SU-DHL-6 (cell line): ENCODE measurements around the gene EPB41.

Experiments used
- CTCF ChIP-seq: fragments of 200-600 bp; sonication (generic); IDR thresholded peaks from one replicate; pipeline ENCODE4 v1.5.1; 2017; ENCODE audit warnings: antibody characterized with exemption, mild to moderate bottlenecking, low read length, moderate library complexity; ENCODE audit not compliant: insufficient read depth, poor library complexity, severe bottlenecking
- EZH2phosphoT487 ChIP-seq: fragments of 200-600 bp; sonication (generic), shearing (Covaris generic); conservative IDR thresholded peaks from 2 replicates; pipeline ENCODE4 v1.6.1; 2018; ENCODE audit warnings: mild to moderate bottlenecking, antibody characterized with exemption, low read length, moderate library complexity, mixed read lengths

- TF ChIP-seq CTCF (no peak), EZH2phosphoT487 (no peak)
These were observed 220.3 kb downstream of the EPB41 start for GRCh38 chr1:29134695-29135028.
